ENCODE results near the gene AGAP3. TPM values are rescaled to one million over a fixed set of nuclear protein-coding genes. Genes with fewer than 3 reads are reported as not detected.
"Not testable (repeated sequence)": the region's sequence is repeated elsewhere in the genome, so short reads cannot be mapped to it uniquely, and the experiment has no call there.

The AGAP3 gene
- 10 to 100 TPM; 56.0 to 71.1 (median 63.4) TPM for polyA plus RNA-seq (ENCODE audit: insufficient read length in 4 of 4)

DNA sequence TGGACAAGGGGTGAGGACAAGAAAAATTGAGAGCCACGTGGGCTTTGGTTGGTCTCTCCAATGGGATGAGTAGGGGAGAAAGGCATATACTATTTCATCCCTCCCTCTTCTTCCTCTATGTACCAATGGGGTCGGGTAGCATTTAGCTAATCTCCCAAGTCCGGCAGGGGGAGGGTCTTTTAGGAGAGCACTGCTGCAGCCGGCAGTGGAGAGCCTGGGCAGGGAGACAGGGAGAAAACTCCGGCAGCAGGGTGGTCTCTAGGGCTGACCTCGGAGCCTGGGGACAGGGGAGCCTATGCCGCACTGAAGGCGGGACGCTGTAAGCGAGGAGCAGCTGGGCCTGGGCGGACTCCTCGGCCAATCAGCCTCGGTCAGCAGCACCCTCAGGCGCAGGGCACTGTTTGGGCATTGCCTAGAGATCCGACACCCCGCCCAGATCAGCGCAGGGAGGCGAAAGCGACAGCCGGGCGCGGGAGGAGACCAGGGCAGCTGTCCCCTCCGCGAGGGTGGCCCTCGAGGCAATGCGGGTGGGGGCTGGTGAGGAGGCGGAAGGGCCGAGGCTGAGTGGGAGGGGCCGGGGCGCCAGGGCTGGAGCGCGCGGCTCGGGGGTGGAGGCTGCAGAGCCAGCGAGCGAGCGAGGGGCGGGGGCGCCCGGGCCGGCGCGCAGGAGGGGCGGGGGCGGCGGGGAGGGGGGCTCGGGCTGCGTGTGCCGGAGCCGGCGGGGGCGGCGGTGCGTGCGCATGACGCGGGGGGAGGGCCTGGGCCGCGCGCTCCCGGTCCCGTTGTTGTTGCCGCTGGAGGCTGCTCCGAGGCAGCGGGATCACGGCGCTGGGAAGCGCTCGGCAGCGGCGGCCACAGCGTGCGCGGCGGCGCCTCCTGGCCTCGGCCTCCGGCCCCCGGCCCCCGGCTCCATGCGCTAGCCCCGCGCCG lies at the start of gene AGAP3:
AGAP3 (plus strand) TSS at position 785 of the 930 bp plus-strand sequence. CDS start 267 bp downstream, outside the sequence.
- DNase-seq (ENCODE audit: low read depth in 4 of 4, low spot score in 3 of 4) = peak in 1 of 4 donors; percentile 74

DNA sequence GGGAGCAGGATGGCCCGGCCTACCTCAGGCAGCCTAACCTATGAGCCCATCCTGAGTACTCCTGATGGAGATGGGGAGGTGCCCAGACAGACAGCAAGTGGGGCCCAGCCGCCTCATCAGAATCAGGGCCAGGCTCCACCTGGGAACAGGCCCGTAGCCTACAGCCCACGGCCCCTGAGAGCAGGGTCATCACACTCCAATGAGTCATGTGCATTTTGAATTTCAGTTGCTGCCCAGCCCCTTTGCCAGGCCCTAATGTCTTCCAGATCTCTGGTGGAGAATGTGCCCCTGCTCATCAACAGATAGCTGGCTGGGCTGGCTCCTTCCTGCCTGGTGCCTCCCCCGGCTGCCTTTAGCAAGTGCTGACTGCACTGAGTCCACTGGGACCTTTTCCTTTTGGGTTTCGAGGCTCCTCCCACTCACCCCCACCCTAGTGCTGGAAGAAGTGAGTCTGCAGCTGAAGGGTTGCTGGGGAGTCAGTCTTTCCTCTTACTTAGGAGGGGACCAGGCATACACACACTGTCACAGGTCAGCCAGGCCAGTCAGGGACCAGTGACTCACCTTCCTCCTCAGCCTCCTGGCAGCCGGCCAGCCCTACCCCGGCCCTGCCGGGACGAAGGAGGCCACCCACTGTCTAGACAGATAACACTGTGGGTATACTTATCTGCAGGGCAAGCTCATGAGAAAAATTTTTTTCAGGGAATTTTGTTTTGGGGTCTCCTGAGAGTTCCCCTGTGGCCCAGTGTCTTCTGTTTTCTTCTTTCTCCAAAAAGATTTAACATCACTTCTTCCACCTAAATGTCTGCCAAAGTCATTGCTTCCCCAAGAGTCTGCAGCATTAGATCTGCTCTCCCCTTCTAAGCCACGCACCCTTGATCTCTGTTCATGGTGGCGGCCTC lies 47.1 kb upstream of the AGAP3 start:
- no peak for DNase-seq (ENCODE audit: low read depth in 4 of 4, low spot score in 3 of 4)

- no peak for DNase-seq (ENCODE audit: low read depth in 4 of 4, low spot score in 3 of 4)
These were observed 46.3 kb upstream of the AGAP3 start for GRCh38 chr7:151039850-151040548.

- DNase-seq (ENCODE audit: low read depth in 4 of 4, low spot score in 3 of 4) = no peak
These were observed 45.5 kb upstream of the AGAP3 start for GRCh38 chr7:151040616-151041375.

- not testable (repeated sequence) for DNase-seq (ENCODE audit: low read depth in 4 of 4, low spot score in 3 of 4)
These were observed 42.8 kb upstream of the AGAP3 start for GRCh38 chr7:151043449-151043848.

- no peak for DNase-seq (ENCODE audit: low read depth in 4 of 4, low spot score in 3 of 4)
These were observed 42.3 kb upstream of the AGAP3 start for GRCh38 chr7:151043959-151044358.

- DNase-seq (ENCODE audit: low read depth in 4 of 4, low spot score in 3 of 4) = no peak
These were observed 41.0 kb upstream of the AGAP3 start for GRCh38 chr7:151045262-151045661.

- no peak for DNase-seq (ENCODE audit: low read depth in 4 of 4, low spot score in 3 of 4)
These were observed 40.3 kb upstream of the AGAP3 start for GRCh38 chr7:151045967-151046366.

- DNase-seq (ENCODE audit: low read depth in 4 of 4, low spot score in 3 of 4) = no peak
These were observed 39.4 kb upstream of the AGAP3 start for GRCh38 chr7:151046603-151047573.

GRCh38 chr7:151047976-151048815 lies 38.1 kb upstream of the AGAP3 start, which contains the start of gene ASIC3:
TSS of gene ASIC3 (plus strand) at chr7:151048531. CDS start at chr7:151048886, 355 bp downstream.
- DNase-seq (ENCODE audit: low read depth in 4 of 4, low spot score in 3 of 4) = no peak

DNA sequence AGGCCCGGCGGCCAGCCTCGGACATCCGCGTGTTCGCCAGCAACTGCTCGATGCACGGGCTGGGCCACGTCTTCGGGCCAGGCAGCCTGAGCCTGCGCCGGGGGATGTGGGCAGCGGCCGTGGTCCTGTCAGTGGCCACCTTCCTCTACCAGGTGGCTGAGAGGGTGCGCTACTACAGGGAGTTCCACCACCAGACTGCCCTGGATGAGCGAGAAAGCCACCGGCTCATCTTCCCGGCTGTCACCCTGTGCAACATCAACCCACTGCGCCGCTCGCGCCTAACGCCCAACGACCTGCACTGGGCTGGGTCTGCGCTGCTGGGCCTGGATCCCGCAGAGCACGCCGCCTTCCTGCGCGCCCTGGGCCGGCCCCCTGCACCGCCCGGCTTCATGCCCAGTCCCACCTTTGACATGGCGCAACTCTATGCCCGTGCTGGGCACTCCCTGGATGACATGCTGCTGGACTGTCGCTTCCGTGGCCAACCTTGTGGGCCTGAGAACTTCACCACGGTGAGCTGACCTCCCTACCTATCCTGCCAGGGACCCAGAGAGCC lies 37.3 kb upstream of the AGAP3 start:
- no peak for DNase-seq (ENCODE audit: low read depth in 4 of 4, low spot score in 3 of 4)

DNA sequence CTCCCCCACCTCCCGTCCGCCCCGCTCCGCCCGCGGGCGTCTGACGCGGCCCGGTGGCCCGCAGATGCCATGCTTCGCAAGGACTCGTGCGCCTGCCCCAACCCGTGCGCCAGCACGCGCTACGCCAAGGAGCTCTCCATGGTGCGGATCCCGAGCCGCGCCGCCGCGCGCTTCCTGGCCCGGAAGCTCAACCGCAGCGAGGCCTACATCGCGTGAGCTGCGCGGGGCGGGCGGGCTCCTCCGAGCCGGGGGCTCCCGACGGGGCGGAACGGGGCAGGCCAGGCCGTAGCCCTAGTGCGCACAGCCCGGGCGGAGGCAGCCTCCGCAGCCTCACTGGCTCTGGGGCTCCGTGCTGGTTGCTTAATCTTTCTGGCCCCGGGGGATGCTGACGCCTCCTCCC lies 35.2 kb upstream of the AGAP3 start:
- DNase-seq (ENCODE audit: low read depth in 4 of 4, low spot score in 3 of 4) = peak in 2 of 4 donors; percentile 69 to 77

- DNase-seq (ENCODE audit: low read depth in 4 of 4, low spot score in 3 of 4) = no peak
These were observed 33.2 kb upstream of the AGAP3 start for GRCh38 chr7:151053096-151053495.

- no peak for DNase-seq (ENCODE audit: low read depth in 4 of 4, low spot score in 3 of 4)
These were observed 32.5 kb upstream of the AGAP3 start for GRCh38 chr7:151053751-151054150.

- DNase-seq (ENCODE audit: low read depth in 4 of 4, low spot score in 3 of 4) = no peak
These were observed 30.0 kb upstream of the AGAP3 start for GRCh38 chr7:151056283-151056665.

GRCh38 chr7:151056666-151057505 lies 29.4 kb upstream of the AGAP3 start:
- DNase-seq (ENCODE audit: low read depth in 4 of 4, low spot score in 3 of 4) = no peak
